GM12873 (cell line): ENCODE measurements around the gene NHLRC4.

Experiments used
- TF ChIP-seq, protein P1 (sequence below): IDR thresholded peaks from 2 replicates; pipeline ENCODE4 v1.5.1; 2012; ENCODE audit warnings: low read depth, mild to moderate bottlenecking, moderate library complexity, low read length, control low read depth; ENCODE audit not compliant: insufficient read depth; ENCODE audit errors: missing control alignments

The NHLRC4 gene

DNA sequence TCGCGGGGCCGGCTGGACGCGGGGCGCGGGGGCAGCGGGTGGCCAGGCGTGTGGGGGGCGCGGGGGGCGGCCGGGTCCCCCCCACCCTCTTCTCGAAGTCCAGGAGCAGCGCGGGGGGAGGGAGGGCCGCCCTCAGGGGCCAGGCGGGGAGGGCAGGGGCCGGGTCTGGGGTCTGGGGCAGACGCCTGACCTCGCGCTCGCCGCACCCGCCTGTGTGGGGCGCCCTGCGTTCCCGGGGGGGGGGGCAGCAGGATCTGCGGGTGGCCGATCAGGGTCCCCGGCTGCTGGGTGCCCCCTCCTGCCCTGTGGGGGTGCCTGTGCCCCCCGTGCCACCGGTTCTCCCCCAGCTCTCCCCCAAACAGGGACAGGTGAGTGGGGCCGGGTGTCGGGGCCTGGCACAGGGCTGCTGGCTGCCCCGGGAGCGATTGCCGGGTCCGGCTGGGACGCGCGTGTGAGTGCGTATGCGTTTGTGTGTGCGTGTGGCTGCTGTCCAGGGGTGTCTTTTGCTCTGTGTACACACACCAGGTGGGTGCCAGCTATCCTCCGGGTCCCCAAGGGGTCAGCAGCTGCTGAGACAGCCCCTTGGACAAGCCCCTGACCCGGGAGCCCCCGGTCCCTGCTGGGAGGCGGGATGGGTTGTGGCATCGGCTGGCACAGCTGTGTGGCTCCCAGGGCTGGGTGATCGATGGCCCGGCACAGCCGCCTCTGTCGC lies 5.9 kb upstream of the NHLRC4 start:
- TF ChIP-seq, protein P1, sequence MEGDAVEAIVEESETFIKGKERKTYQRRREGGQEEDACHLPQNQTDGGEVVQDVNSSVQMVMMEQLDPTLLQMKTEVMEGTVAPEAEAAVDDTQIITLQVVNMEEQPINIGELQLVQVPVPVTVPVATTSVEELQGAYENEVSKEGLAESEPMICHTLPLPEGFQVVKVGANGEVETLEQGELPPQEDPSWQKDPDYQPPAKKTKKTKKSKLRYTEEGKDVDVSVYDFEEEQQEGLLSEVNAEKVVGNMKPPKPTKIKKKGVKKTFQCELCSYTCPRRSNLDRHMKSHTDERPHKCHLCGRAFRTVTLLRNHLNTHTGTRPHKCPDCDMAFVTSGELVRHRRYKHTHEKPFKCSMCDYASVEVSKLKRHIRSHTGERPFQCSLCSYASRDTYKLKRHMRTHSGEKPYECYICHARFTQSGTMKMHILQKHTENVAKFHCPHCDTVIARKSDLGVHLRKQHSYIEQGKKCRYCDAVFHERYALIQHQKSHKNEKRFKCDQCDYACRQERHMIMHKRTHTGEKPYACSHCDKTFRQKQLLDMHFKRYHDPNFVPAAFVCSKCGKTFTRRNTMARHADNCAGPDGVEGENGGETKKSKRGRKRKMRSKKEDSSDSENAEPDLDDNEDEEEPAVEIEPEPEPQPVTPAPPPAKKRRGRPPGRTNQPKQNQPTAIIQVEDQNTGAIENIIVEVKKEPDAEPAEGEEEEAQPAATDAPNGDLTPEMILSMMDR, result no peak

DNA sequence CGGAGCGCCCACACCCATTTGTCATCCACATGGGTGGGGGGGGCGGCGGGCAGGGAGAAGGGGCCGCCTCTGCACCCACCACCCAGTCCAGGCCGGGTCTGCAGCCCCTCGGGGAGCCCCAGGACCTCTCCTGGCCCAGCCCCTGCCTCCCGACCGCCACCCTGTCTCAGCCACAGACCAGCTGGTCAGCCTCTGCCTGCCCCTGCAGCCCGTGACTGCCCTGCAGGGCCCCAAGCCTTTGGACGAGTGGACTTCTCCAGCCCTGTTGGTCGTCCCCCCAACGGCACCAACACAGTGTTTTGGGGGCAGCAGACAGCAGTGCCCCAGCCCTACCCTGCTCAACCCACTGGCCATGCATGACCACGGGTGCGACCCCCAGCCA lies 5.4 kb upstream of the NHLRC4 start:
- TF ChIP-seq, protein P1, result no peak

DNA sequence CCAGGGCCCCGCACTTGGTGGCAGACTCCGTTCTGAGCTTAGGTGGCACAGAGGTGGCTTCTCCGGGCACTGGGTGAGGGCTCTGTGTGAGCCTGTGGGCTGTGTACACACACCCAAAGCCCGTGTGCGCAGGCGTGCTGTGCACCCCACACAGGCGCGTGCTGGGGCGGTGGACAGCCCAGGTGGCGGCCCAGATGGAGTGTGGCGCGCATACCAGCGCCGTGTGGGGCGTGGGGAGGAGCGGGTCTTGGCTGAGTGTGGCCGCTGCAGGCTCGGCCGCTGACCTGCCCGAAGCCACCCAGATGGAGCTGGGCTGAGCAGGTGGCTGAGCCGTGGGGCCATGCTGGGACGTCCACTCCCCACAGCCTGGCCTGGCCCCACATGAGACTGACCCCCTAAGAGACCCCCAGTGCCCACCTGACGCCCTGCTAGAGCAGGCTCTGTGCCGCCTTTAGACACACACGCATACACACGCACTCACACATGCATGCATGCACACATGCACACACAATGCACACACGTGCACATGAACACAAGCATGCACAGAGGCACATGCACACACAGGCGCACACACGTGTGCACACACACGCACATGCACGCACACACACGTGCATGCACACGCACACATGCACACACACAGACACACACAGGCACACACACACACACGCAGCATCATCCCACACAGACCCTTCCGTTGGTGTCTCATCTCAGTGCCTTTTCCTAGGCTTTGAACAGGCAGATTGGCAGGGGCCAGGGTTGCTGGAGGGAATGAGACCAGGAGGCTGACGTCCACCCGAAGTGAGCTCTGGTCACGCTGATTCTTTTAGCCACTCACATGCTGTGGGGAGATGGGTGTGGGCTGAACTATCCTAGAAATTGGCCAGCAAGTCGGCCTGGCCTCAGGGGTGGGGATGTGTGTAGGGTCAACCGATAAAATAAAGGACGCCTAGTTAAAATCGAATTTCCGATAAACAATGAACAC lies 4.6 kb upstream of the NHLRC4 start:
- TF ChIP-seq, protein P1, result no peak

DNA sequence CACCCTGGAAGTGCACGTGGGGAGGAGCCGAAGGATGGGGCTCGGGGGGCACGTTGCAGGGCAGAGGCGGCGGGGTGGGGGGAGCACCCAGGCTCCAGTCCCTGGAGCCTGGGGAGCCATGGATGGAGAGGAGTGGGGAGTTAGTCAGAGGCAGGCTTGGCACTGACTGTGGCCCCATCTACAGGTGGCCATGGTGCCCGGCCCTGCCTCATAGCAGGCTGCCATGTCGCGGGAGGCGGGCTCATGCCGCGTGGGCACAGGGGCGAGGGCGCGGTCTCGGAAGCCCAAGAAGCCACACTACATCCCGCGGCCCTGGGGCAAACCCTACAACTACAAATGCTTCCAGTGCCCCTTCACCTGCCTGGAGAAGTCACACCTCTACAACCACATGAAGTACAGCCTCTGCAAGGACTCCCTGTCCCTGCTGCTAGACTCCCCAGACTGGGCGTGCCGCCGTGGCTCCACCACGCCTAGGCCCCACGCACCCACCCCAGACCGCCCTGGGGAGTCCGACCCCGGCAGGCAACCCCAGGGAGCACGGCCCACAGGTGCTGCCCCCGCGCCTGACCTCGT lies 3.6 kb upstream of the NHLRC4 start:
- TF ChIP-seq, protein P1, result no peak

DNA sequence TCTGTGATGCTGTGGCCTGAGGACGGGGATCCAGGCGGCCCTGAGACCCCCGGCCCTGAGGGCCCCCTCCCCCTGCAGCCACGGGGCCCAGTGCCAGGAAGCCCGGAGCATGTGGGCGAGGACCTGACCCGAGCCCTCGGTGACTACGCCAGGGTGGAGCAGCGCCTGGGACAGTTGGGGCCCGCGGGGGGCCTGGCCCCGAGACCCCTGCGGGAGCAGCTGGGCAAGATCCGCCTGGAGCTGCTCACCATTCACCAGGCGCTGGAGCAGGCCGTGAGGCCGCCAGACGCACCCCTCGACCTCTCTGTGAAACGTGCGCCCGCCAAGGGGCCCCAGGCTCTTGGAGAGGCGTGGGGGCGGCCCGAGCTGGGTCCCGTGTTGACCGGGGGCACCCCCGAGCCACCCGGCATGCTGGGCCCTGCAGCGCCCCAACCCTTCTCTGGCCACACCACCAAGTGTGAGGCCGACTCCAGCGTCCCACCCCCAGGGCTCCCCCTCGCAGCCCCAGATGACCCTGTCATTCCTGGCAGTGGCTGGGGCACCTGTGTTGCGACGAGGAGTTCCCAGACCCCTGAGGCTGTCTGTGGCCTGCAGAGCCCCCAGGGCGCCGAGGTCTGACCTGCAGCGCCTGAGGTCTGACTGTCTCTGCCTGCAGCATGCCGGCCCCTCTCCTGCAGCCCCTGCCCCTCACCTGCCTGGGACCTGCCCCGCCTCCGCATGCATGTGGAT lies 2.0 kb upstream of the NHLRC4 start:
- TF ChIP-seq, protein P1, result no peak

DNA sequence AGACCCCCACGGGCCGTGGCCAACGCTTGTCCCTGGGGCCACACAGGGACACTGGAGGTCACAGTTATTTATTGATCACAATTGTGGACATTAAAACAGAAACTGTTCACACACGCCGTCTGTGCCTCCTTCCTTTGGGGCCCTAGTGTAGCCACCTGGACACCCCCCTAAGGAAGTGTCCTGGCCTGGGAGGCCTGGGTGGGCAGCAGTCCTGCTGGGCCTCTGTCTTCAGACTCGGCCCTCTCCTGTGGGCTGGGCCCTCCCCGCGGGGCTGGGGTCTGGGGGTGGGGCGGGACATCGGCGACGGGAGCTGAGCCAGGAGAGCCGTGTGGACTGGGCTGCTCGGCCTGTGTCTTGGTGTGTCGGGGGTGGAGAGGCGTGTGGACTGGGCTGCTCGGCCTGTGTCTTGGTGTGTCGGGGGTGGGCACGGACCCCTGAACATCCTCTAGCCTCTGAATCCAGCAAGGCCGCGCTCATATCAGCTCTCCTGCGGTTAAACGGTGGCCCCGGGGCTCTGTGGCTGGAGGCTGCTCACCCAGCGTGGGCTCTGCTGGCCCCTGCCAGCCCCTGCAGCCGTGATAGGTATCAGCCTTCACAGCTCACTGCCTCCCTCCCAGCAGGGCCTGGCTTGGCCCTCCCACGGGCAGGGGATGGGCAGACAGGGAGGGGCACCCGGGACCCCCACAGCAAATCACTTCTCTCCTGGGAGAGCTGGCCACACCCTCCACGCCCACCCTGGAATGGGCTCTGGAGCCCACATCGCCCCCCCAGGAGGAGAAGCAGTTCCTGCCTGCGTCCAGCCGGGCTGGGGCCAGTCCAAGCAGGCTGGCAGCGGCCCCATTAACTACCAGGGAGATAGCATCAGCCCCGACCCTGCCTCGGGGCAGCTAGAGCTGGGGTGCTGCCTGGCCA lies 1.1 kb upstream of the NHLRC4 start:
- TF ChIP-seq, protein P1, result no peak
